ENCODE data around the gene GRIA4.
A peak's percentile ranks its signal among the peaks of the same experiment; 100 is the strongest.

The GRIA4 gene

DNA sequence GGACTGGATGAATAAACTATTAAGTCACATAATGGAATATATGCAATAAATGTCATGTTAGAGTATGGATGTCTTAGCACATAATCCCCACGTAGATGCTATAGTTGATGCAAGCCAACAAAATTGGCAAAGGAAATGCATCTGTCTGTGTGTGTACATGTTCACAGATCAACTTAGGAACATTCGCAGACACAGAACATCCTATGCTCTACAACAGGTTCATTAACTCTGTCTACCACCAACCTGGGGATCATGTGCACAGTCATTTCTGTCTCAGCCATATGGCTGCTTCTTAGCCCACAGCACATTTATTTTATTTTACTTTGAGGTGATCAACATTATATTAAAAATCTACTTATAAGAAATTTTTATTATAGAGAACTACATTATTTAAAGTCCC, 407.2 kb downstream of the GRIA4 start:
- DNase-seq = no peak

DNA sequence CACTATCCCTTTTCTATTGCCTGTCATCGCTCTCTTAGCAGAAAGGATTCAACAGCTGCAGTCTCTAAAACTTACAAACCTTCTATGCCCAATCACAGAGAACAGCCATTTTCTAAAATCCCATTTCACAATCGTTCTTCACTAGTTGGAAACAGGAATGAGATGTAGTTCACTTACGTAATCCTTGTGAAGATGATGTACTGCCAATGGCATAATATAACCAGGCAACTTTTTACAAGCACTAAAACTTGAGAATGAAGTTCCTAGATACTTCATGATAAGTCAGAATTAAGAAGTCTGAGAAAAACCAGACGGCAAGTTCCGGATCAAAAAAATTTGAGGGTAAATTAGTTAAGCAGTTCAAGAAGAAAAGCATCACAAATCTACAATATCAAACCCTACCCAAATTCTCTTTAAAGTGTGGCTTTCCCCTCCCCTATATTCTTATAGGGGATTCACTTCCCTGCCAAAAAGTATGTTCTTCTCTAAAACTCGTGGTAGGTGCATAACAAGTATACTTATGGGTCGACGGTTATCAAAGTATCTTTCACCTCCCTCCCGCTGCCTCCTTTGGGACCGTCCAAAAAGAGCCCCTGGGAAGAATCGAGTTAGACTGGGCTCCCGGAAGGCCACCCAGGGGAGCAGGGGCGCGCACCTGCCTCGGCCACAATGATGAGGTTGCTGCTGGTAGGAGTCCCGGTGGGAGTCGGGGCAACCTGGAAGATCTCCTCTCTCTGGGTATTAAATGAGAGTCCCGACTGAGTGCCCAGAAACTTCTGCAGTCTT, 411.5 kb downstream of the GRIA4 start:
- no peak for DNase-seq

DNA sequence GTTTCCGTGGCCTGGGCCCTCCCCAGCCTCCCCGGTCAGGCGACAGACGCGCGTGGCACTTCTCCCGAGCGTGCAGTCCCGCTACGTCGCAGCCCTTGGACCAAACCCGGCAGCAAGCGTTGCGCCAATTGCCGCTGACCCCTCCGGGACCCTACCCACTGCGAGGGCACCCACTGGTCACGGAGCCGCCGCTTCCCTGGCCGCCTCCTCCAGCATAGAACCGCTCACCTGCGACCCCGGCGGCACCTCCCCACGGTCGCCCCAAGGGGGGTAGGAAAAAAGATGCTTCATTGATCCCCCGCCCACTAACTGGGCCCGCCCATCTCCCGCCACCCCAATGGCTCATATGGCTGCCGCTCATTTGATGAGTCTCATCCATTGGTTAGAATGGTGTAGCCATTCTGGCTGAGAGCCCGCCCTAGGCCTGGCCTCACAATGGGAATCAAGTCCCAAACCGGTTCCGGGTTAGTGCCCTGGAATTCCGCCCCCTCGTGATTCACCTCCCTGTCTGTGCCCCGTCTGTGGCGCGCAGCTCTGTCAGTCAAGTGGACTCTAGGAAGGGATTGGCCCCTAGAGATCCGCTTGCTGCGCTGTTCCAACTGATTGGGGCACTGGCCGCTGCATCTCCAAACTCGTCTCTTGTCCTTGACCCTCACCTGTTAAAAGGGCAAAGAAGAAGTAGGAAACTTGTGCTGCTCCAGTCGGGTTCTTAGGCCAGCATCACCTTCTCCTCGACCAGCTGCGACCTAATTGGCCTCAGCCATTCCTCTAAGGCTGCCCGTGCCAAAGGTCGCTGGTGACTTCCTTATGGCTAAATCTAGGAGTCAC, 412.3 kb downstream of the GRIA4 start, which contains the start of gene MSANTD4:
MSANTD4 (minus strand) TSS at position 274 of the 828 bp plus-strand sequence. CDS start 11,323 bp downstream, outside the sequence.
- peak; percentile 96 for DNase-seq

DNA sequence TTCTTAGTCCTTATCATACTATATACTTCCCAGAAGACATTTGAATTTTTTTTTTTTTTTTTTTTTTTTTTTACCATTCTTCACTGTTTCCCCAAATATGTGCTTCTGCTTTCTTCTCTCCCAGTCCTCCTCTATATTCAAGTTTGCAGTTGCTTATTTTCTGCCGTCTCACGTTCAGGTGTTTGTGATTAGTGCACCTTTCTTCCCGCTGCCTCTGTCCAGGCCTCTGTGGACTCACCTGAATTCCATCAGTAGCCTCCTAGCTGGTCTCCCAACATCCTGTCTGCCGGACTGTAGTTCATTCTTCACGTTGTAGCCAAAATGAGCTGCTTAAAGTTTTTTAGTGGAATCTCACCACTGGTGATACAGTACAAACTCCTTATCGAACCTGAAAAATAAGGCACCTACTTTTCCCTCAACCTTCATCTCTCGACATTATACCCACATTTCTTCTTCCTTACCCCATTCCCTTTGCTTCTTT, 413.0 kb downstream of the GRIA4 start:
- DNase-seq = no peak

DNA sequence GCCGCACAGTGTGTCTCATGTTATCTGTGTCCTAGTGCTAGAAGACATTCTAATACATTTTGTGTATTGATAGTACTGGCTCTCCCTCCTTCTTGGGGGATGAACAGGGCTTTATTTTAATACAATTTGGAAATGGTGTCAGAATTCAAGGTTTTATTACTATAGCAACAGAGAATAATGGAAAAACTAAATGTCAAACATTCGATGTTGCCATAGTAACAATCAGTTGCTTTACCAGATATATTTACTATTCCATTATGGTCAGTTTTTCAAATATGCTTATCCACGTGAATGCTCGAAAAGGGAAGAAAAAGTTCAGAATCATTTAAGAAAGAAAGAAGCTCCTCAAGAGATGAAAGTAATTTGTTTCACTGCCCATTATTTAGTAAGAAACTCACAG, 420.7 kb downstream of the GRIA4 start:
- no peak for DNase-seq

DNA sequence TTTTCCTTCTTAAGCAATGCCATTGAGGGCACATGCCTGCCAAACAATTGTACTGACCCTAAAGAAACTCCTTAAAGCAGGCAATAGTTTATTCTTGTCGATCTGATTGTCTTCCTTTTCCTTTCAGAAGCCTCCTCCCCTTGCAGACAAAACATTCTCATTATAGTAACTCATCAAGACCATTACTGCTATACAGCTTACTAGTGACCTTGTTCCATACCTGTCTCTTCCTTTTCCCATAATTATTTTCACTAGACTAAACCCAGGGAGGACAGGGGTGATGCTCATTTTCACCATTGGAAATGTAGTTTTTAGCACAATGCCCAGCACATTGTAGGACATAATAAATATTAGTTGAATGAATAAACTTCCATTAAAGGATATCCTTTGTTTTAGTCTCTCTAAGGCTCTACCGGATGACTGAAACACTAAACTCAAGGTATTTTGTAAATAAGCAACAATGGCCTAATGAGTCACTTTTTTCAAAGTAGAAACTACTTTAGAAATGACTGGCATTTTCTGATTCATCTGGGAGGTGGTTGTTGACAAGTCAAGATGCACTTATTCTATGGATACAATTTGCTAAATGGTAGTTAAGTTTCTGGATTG, 421.4 kb downstream of the GRIA4 start:
- DNase-seq = no peak
